Parathyroid adenoma (tissue), 2 donors: Measurements from ENCODE around the gene PPP2R5A.

Experiments used
- H2AFZ ChIP-seq: fragments of 300-600 bp; sonication (generic); one replicate; pipeline ENCODE4 v1.7.0; 2017; ENCODE audit warnings: antibody characterized with exemption, mild to moderate bottlenecking
- H3K27ac ChIP-seq: fragments of 300-600 bp; sonication (generic); one replicate; pipeline ENCODE4 v1.7.0; 2017
- H3K27me3 ChIP-seq: fragments of 300-600 bp; sonication (generic); one replicate; pipeline ENCODE4 v1.7.0; 2017; ENCODE audit warnings: low read length; ENCODE audit not compliant: control insufficient read depth, insufficient read depth
- H3K36me3 ChIP-seq: fragments of 300-600 bp; sonication (generic); one replicate; pipeline ENCODE4 v1.7.0; 2017; ENCODE audit warnings: low read length; ENCODE audit not compliant: control insufficient read depth, insufficient read depth
- H3K4me1 ChIP-seq: fragments of 300-600 bp; sonication (generic); one replicate; pipeline ENCODE4 v1.7.0; 2017; ENCODE audit warnings: control low read depth
- H3K4me2 ChIP-seq: fragments of 300-600 bp; sonication (generic); one replicate; pipeline ENCODE4 v1.7.0; 2017; ENCODE audit warnings: low read length
- H3K4me3 ChIP-seq: fragments of 300-600 bp; sonication (generic); one replicate; pipeline ENCODE4 v1.7.0; 2017; ENCODE audit warnings: low read depth, low read length
- H3K79me2 ChIP-seq: fragments of 300-600 bp; sonication (generic); one replicate; pipeline ENCODE4 v1.7.0; 2017; ENCODE audit warnings: control low read depth
- H3K9ac ChIP-seq: fragments of 300-600 bp; sonication (generic); one replicate; pipeline ENCODE4 v1.7.0; 2017; ENCODE audit warnings: mild to moderate bottlenecking
- H3K9me3 ChIP-seq: fragments of 300-600 bp; sonication (generic); one replicate; pipeline ENCODE4 v1.7.0; 2017; ENCODE audit warnings: low read length; ENCODE audit not compliant: control insufficient read depth
- TF ChIP-seq, protein P1 (sequence below): fragments of 300-600 bp; sonication (generic); IDR thresholded peaks from one replicate; pipeline ENCODE4 v1.7.0; 2017; ENCODE audit warnings: antibody characterized with exemption, mild to moderate bottlenecking
- donor health status: primary hyperparathyroidism.

The PPP2R5A gene

DNA sequence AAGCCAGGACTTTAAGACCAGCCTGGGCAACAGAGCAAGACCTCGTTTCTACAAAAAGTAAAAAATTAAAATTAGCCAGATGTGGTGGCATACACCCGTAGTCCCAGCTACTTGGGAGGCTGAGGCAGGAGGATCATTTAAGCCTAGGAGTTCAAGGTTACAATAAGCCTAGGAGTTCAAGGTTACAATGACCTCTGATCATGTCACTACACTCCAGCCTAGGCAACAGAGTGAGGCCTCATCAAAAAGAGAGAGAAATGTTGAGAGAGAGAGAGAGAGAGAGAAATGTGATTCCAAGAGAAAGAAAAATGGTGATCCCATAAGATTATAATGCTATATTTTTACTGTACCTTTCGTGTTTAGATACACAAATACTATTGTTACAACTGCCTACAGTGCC lies 69.3 kb downstream of the PPP2R5A start:
- Histone ChIP-seq H3K4me3 (no peak overlapping the region), H3K4me2 (no peak overlapping the region), H3K4me1 (no peaks in the 10 kb centered on the region), H3K9me3 (no peaks in the 10 kb centered on the region), H3K27ac (no peak overlapping the region), H3K27me3 (no peaks in the 10 kb centered on the region), H3K9ac (no peak overlapping the region), H2AFZ (no peak overlapping the region), H3K79me2 (no peaks in the 10 kb centered on the region), H3K36me3 (no peaks in the 10 kb centered on the region)
- TF ChIP-seq, protein P1, sequence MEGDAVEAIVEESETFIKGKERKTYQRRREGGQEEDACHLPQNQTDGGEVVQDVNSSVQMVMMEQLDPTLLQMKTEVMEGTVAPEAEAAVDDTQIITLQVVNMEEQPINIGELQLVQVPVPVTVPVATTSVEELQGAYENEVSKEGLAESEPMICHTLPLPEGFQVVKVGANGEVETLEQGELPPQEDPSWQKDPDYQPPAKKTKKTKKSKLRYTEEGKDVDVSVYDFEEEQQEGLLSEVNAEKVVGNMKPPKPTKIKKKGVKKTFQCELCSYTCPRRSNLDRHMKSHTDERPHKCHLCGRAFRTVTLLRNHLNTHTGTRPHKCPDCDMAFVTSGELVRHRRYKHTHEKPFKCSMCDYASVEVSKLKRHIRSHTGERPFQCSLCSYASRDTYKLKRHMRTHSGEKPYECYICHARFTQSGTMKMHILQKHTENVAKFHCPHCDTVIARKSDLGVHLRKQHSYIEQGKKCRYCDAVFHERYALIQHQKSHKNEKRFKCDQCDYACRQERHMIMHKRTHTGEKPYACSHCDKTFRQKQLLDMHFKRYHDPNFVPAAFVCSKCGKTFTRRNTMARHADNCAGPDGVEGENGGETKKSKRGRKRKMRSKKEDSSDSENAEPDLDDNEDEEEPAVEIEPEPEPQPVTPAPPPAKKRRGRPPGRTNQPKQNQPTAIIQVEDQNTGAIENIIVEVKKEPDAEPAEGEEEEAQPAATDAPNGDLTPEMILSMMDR = no peak

DNA sequence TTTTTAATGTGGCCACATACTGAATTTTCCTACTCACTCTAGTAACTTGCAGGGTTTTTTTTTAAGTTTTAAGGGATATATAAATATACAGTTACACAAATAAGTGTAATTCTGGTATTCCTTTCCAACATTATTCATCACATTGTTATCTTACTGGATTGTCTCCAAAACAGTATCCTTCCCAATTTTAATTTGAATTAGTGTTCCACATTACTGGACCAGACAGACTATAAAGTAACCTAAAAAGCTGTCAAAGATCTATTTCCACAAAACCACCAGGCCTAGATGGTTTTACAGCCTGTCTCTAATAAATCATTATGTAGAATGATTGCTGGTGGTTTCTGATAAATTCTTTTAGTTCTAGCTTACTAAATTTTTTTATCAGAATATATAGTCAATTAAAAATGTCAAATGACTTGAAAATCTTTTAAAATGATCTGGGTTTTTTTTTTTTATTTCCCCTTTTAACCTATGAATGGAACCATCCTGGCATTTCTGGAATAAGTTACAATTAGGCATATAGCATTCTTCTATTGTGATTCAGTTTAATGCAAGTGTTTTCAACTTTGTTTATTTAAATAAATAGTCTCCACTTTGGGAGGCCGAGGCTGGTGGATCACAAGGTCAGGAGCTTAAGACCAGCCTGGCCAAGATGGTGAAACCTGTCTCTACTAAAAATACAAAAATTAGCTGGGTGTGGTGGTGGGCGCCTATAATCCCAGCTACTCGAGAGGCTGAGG lies 70.2 kb downstream of the PPP2R5A start:
- H2AFZ ChIP-seq = no peak overlapping the region
- no peak overlapping the region for H3K27ac ChIP-seq
- no peaks in the 10 kb centered on the region for H3K9me3 ChIP-seq
- H3K36me3 ChIP-seq = no peaks in the 10 kb centered on the region
- no peak overlapping the region for H3K9ac ChIP-seq
- H3K4me3 ChIP-seq = no peak overlapping the region
- H3K4me2 ChIP-seq = no peak overlapping the region
- TF ChIP-seq, protein P1 = no peak
- no peaks in the 10 kb centered on the region for H3K27me3 ChIP-seq
- no peaks in the 10 kb centered on the region for H3K4me1 ChIP-seq
- H3K79me2 ChIP-seq = no peaks in the 10 kb centered on the region

DNA sequence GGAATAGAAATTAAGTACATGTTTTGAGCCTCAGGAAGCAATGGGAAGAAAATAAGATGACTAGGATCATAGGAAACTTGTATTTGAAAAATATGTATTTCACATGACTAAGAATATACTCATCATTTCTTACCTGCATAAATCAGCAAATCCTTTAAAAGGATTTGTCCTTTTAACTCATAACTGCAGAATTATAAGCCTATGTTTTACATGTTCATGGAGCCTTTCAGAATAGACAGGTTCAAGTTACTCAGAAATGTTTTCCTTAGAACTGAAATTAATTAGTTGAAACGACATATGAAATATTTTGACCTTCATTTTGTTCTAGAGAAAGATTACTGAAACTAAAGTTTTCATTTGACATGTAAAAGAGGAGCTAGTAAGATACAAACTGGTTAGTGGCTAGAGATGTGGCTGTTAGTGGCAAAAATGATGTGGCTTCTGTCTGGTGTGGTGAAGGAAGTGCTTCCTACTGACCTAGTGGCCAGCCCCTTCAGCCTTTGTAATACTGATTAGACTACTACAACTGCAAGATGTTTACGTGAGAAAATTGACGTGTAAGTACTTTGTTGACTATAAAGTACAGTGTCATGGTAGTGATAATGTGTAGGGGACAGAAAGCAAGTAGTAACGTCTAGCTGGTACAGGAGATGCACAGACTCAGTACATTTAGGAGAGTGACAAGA lies 74.7 kb downstream of the PPP2R5A start:
- H3K79me2 ChIP-seq = no peaks in the 10 kb centered on the region
- H2AFZ ChIP-seq = no peak overlapping the region
- no peak overlapping the region for H3K9ac ChIP-seq
- TF ChIP-seq, protein P1 = no peak
- H3K36me3 ChIP-seq = no peaks in the 10 kb centered on the region
- no peak overlapping the region for H3K4me2 ChIP-seq
- H3K27me3 ChIP-seq = no peaks in the 10 kb centered on the region
- no peaks in the 10 kb centered on the region for H3K9me3 ChIP-seq
- H3K4me1 ChIP-seq = no peaks in the 10 kb centered on the region
- H3K4me3 ChIP-seq = no peak overlapping the region
- no peak overlapping the region for H3K27ac ChIP-seq

DNA sequence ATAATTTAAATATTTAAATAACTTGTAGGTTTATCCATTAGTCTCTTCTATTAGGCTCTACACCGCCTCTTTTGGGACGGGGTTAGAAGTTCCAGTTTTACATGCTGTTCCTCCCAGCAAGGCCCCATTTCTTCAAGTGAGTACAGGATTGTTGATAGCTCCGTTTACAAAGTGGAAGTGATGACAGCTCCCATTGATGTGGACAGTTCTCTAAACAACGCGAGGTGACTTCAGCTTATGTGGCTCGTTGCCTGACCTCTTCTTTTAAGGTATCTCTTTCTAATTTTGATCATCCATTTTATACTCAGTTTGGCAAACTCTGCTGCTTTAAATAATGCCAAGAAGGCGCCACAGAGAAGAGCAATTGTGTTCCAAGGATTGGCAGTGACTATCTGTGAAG lies 79.8 kb downstream of the PPP2R5A start:
- Histone ChIP-seq H3K79me2 (no peaks in the 10 kb centered on the region), H3K36me3 (no peaks in the 10 kb centered on the region), H3K27me3 (no peaks in the 10 kb centered on the region), H3K4me2 (no peak overlapping the region), H3K9me3 (no peaks in the 10 kb centered on the region), H3K4me3 (no peak overlapping the region), H3K4me1 (no peaks in the 10 kb centered on the region), H2AFZ (no peak overlapping the region), H3K9ac (no peak overlapping the region), H3K27ac (no peak overlapping the region)
- TF ChIP-seq, protein P1 = no peak
